Activated naive CD8-positive, alpha-beta T cell treated with anti-CD3 and anti-CD28 coated beads, Interleukin-2, amount 10 ng/mL, durations not matched to agents 7 days and 5 days (primary cell): Measurements from ENCODE around the gene MYL9. TPM values are rescaled to one million over a fixed set of nuclear protein-coding genes. Genes with fewer than 3 reads are reported as not detected.

Source experiments
- ATAC-seq: fragments of 150-1000 bp; cut with Tn5 transposase; one replicate; pipeline ENCODE4 v1.10.0; 2021; ENCODE audit warnings: low read depth, moderate library complexity
- POLR2A ChIA-PET: fragments of 350-600 bp; sonication (Branson Sonifier 250); formaldehyde crosslinking; loops from one replicate; lab custom pipeline; 2021; ENCODE audit warnings: antibody characterized with exemption; lab: Charles Lee
- DNase-seq: peaks from one replicate; pipeline ENCODE4 v3.0.0; 2021
- H3K27ac Mint-ChIP-seq: one replicate; pipeline ENCODE4 v1.8.0; 2022; ENCODE audit warnings: mild to moderate bottlenecking, mixed read lengths
- H3K27me3 Mint-ChIP-seq: one replicate; pipeline ENCODE4 v1.8.0; 2022; ENCODE audit warnings: mild to moderate bottlenecking, moderate library complexity, mixed read lengths
- H3K36me3 Mint-ChIP-seq: one replicate; pipeline ENCODE4 v1.8.0; 2021; ENCODE audit warnings: mild to moderate bottlenecking, mixed read lengths
- H3K4me1 Mint-ChIP-seq: one replicate; pipeline ENCODE4 v1.8.0; 2021; ENCODE audit warnings: mixed read lengths
- H3K4me3 Mint-ChIP-seq: one replicate; pipeline ENCODE4 v1.8.0; 2022; ENCODE audit warnings: mild to moderate bottlenecking, moderate library complexity, mixed read lengths
- H3K9me3 Mint-ChIP-seq: one replicate; pipeline ENCODE4 v1.8.0; 2021; ENCODE audit warnings: mixed read lengths
- total RNA-seq, 2 experiments: library from RNA; stranded (reverse); gene quantifications; one replicate each; pipeline ENCODE4 v1.2.3, GENCODE V29; 2021

The MYL9 gene
- total RNA-seq, 2 experiments from 2014 or later, result 0.51 to 0.61 TPM

GRCh38 chr20:36532822-36533221 lies 8.5 kb upstream of the MYL9 start:
- Mint-ChIP-seq H3K36me3 (no peaks in the 10 kb centered on the region), H3K27me3 (no peaks in the 10 kb centered on the region), H3K4me3 (no peak overlapping the region), H3K4me1 (no peaks in the 10 kb centered on the region), H3K27ac (no peak overlapping the region), H3K9me3 (no peaks in the 10 kb centered on the region)
- POLR2A ChIA-PET, result no interaction called here
- DNase-seq, result no peak
- ATAC-seq, result no peak

- POLR2A ChIA-PET, result no interaction called here
- H3K4me1 Mint-ChIP-seq, result no peaks in the 10 kb centered on the region
- H3K9me3 Mint-ChIP-seq, result no peaks in the 10 kb centered on the region
- H3K4me3 Mint-ChIP-seq, result no peak overlapping the region
- no peak for DNase-seq
- ATAC-seq, result no peak
- H3K36me3 Mint-ChIP-seq, result no peaks in the 10 kb centered on the region
- H3K27me3 Mint-ChIP-seq, result no peaks in the 10 kb centered on the region
- H3K27ac Mint-ChIP-seq, result no peak overlapping the region
Observed at GRCh38 chr20:36538026-36538722, 3.1 kb upstream of the MYL9 start.

- ATAC-seq (no peak), DNase-seq (no peak)
- Mint-ChIP-seq H3K4me3 (peak overlapping the region; percentile 16), H3K4me1 (no peaks in the 10 kb centered on the region), H3K36me3 (no peaks in the 10 kb centered on the region), H3K9me3 (no peaks in the 10 kb centered on the region), H3K27ac (no peak overlapping the region), H3K27me3 (no peaks in the 10 kb centered on the region)
- POLR2A ChIA-PET, result no interaction called here
Observed at GRCh38 chr20:36540551-36541211, 638 bp upstream of the MYL9 start.

GRCh38 chr20:36541768-36542488 lies 609 bp downstream of the MYL9 start:
- Mint-ChIP-seq H3K9me3 (no peaks in the 10 kb centered on the region), H3K27ac (no peak overlapping the region), H3K27me3 (no peaks in the 10 kb centered on the region), H3K36me3 (no peaks in the 10 kb centered on the region), H3K4me1 (peaks cover 2% of the 10 kb centered on the region), H3K4me3 (no peak overlapping the region)
- DNase-seq (no peak), ATAC-seq (no peak)
- POLR2A ChIA-PET, result no interaction called here

GRCh38 chr20:36542516-36543183 lies 1.3 kb downstream of the MYL9 start:
- POLR2A ChIA-PET, result no interaction called here
- H3K36me3 Mint-ChIP-seq, result no peaks in the 10 kb centered on the region

GRCh38 chr20:36543184-36544133 lies 2.1 kb downstream of the MYL9 start:
- no peak for DNase-seq
- peaks cover 2% of the 10 kb centered on the region for H3K4me1 Mint-ChIP-seq
- no peak overlapping the region for H3K27ac Mint-ChIP-seq
- H3K9me3 Mint-ChIP-seq, result no peaks in the 10 kb centered on the region
- no peaks in the 10 kb centered on the region for H3K27me3 Mint-ChIP-seq
- H3K4me3 Mint-ChIP-seq, result no peak overlapping the region
- POLR2A ChIA-PET, result interaction anchor here (0.6 kb wide), 2 partner anchors 53 to 552 kb away, joined by 3 to 5 read pairs; partner anchors contain the start of gene RBL1
- ATAC-seq, result no peak
- no peaks in the 10 kb centered on the region for H3K36me3 Mint-ChIP-seq

More at GRCh38 chr20:36542516-36543183, 1.3 kb downstream of the MYL9 start:
- peaks cover 2% of the 10 kb centered on the region for H3K4me1 Mint-ChIP-seq
- no peaks in the 10 kb centered on the region for H3K9me3 Mint-ChIP-seq
- no peak for ATAC-seq
- no peak overlapping the region for H3K4me3 Mint-ChIP-seq
- H3K27me3 Mint-ChIP-seq, result no peaks in the 10 kb centered on the region
- no peak overlapping the region for H3K27ac Mint-ChIP-seq
- DNase-seq, result no peak

GRCh38 chr20:36544134-36545018 lies 3.1 kb downstream of the MYL9 start:
- DNase-seq (no peak), ATAC-seq (no peak)
- H3K27ac Mint-ChIP-seq, result no peak overlapping the region
- peaks cover 2% of the 10 kb centered on the region for H3K4me1 Mint-ChIP-seq
- POLR2A ChIA-PET, result interaction anchor here (0.6 kb wide), 2 partner anchors 52 to 551 kb away, joined by 3 to 5 read pairs; partner anchors contain the start of gene RBL1
- H3K27me3 Mint-ChIP-seq, result no peaks in the 10 kb centered on the region
- H3K36me3 Mint-ChIP-seq, result no peaks in the 10 kb centered on the region
- no peaks in the 10 kb centered on the region for H3K9me3 Mint-ChIP-seq
- H3K4me3 Mint-ChIP-seq, result no peak overlapping the region

- no peak for DNase-seq
- Mint-ChIP-seq H3K36me3 (no peaks in the 10 kb centered on the region), H3K4me1 (peaks cover 2% of the 10 kb centered on the region), H3K27me3 (no peaks in the 10 kb centered on the region), H3K27ac (peak overlapping the region; percentile 48), H3K9me3 (no peaks in the 10 kb centered on the region), H3K4me3 (no peak overlapping the region)
- no peak for ATAC-seq
- POLR2A ChIA-PET, result no interaction called here
Observed at GRCh38 chr20:36546111-36546736, 4.9 kb downstream of the MYL9 start.

- no peaks in the 10 kb centered on the region for H3K36me3 Mint-ChIP-seq
- POLR2A ChIA-PET, result interaction anchor here (0.6 kb wide), 1 partner anchor 36 kb away, joined by 3 read pairs; no protein-coding TSS in a partner anchor
- H3K4me1 Mint-ChIP-seq, result peaks cover 2% of the 10 kb centered on the region
Observed at GRCh38 chr20:36547186-36548005, 6.1 kb downstream of the MYL9 start.

GRCh38 chr20:36548006-36548315 lies 6.6 kb downstream of the MYL9 start:
- Mint-ChIP-seq H3K4me3 (no peak overlapping the region), H3K9me3 (no peaks in the 10 kb centered on the region), H3K27ac (no peak overlapping the region), H3K27me3 (no peaks in the 10 kb centered on the region), H3K36me3 (no peaks in the 10 kb centered on the region), H3K4me1 (peaks cover 2% of the 10 kb centered on the region)
- ATAC-seq (no peak), DNase-seq (no peak)
- POLR2A ChIA-PET, result no interaction called here

More at GRCh38 chr20:36547186-36548005, 6.1 kb downstream of the MYL9 start:
- Mint-ChIP-seq H3K9me3 (no peaks in the 10 kb centered on the region), H3K4me3 (no peak overlapping the region), H3K27ac (no peak overlapping the region), H3K27me3 (no peaks in the 10 kb centered on the region)
- no peak for ATAC-seq
- no peak for DNase-seq
